Body of pancreas (tissue), 4 donors: ENCODE results near the gene SYNGR3. TPM values are rescaled to one million over a fixed set of nuclear protein-coding genes. Genes with fewer than 3 reads are reported as not detected.

ENCODE experiments used
- ATAC-seq: fragments of 150-250 bp; one replicate; pipeline ENCODE4 v1.9.1; 2016
- DNase-seq, 4 donors: peaks; one replicate each; pipeline ENCODE4 v3.0.0-alpha.2; 2019
- H3K27ac ChIP-seq, 4 donors: fragments of 200-600 bp; sonication (generic); 1 replicate in 3 of 4; 2 replicates in 1 of 4; pipeline versions ENCODE4 v1.5.1 to v1.6.1; 2016 to 2019; ENCODE audit warnings: mild to moderate bottlenecking in 1 of 4, mixed read lengths in 1 of 4, moderate library complexity in 1 of 4
- H3K27me3 ChIP-seq, 2 donors: fragments of 200-600 bp; sonication (generic); one replicate each; pipeline ENCODE4 v1.6.0; 2016; ENCODE audit warnings: mild to moderate bottlenecking in 1 of 2
- H3K36me3 ChIP-seq, 2 donors: fragments of 200-600 bp; sonication (generic); replicated peaks in 1 of 2; 2 replicates each; pipeline ENCODE4 v1.5.1; 2016; ENCODE audit warnings: low read depth in 2 of 2; ENCODE audit not compliant: insufficient read depth in 1 of 2
- H3K4me1 ChIP-seq: fragments of 200-600 bp; sonication (generic); one replicate; pipeline ENCODE4 v1.6.0; 2016
- H3K4me3 ChIP-seq, 2 donors: fragments of 200-600 bp; sonication (generic); 1 replicate in 1 of 2; 2 replicates in 1 of 2; pipeline ENCODE4 v1.5.1; 2016 to 2019
- H3K9me3 ChIP-seq, 3 donors: fragments of 200-600 bp; sonication (generic); 1 replicate in 2 of 3; 2 replicates in 1 of 3; pipeline ENCODE4 v1.5.1; 2016
- CTCF ChIP-seq, 7 experiments: fragments of 450-650 bp in 4 of 7; fragments of 200-600 bp in 3 of 7; sonication (generic) in 3 of 7; IDR thresholded peaks; one replicate each; pipeline ENCODE4 v1.5.1; 2016 to 2019; ENCODE audit warnings: antibody characterized with exemption in 7 of 7
- POLR2A ChIP-seq, 3 donors: fragments of 450-650 bp; IDR thresholded peaks; one replicate each; pipeline ENCODE4 v1.6.1; 2016; ENCODE audit warnings: antibody characterized with exemption in 3 of 3, mild to moderate bottlenecking in 2 of 3
- WGBS, 2 donors: methylation state at CpG; one replicate each; pipeline ENCODE4 v1.1.5; 2017; 5-methylcytosine and 5-hydroxymethylcytosine counted together
- intact Hi-C: fragments of 100-400 bp; cut with DNase I; formaldehyde crosslinking; loops from one replicate; pipeline ENCODE4 v1.15.1; 2023
- total RNA-seq, 2 donors: library from RNA; depleted of rRNA; stranded (reverse); fragments of >200 nt; gene quantifications; one replicate each; pipeline ENCODE4 v1.1.0, GENCODE V29; 2016

Gene SYNGR3
- total RNA-seq, 2 donors from 2014 or later: 0.33 to 1.6 TPM

GRCh38 chr16:2034696-2035430, 45.1 kb downstream of the SYNGR3 start:
- Histone ChIP-seq H3K27ac (peak overlapping the region; percentile 33 to 82 (median 66)), H3K9me3 (no peaks in the 10 kb centered on the region), H3K4me3 (no peak overlapping the region), H3K4me1 (peaks cover 36% of the 10 kb centered on the region), H3K27me3 (no peaks in the 10 kb centered on the region), H3K36me3 (no peaks in the 10 kb centered on the region)
- WGBS, 2 donors: 80 to 81% methylated on average over 3 to 17 of the region's 17 CpGs
- TF ChIP-seq CTCF (IDR thresholded peaks at IDR 0.05) (no peak), POLR2A (IDR thresholded peaks at IDR 0.05) (no peak)
- no peak for ATAC-seq
- intact Hi-C loops: no loop called here
- peak in 1 of 4 donors; percentile 30 for DNase-seq

- no peaks in the 10 kb centered on the region for H3K27me3 ChIP-seq
- ATAC-seq (peak; percentile 44), DNase-seq (peak in 3 of 4 donors; percentile 48 to 65 (median 54))
- H3K9me3 ChIP-seq: no peaks in the 10 kb centered on the region
- peak in 2 of 3 donors; percentile 25 to 38 for TF ChIP-seq POLR2A (IDR thresholded peaks at IDR 0.05)
- no peak for TF ChIP-seq CTCF (IDR thresholded peaks at IDR 0.05)
- peak overlapping the region; percentile 33 to 82 (median 66) for H3K27ac ChIP-seq
- H3K4me3 ChIP-seq: no peak overlapping the region
- intact Hi-C loops: no loop called here
- H3K36me3 ChIP-seq: no peaks in the 10 kb centered on the region
- WGBS, 2 donors: 53 to 80% methylated on average over 6 to 34 of the region's 34 CpGs
- H3K4me1 ChIP-seq: peaks cover 44% of the 10 kb centered on the region
Observed at GRCh38 chr16:2035431-2036199, 45.8 kb downstream of the SYNGR3 start.

GRCh38 chr16:2036200-2036966, 46.6 kb downstream of the SYNGR3 start:
- Histone ChIP-seq H3K27me3 (no peaks in the 10 kb centered on the region), H3K9me3 (no peaks in the 10 kb centered on the region), H3K27ac (peak overlapping the region; percentile 33 to 82 (median 66)), H3K4me1 (peaks cover 45% of the 10 kb centered on the region), H3K36me3 (no peaks in the 10 kb centered on the region), H3K4me3 (no peak overlapping the region)
- no peak for DNase-seq
- ATAC-seq: no peak
- 88 to 97% methylated on average over 13 to 44 of the region's 47 CpGs for WGBS, 2 donors
- TF ChIP-seq POLR2A (IDR thresholded peaks at IDR 0.05) (no peak), CTCF (IDR thresholded peaks at IDR 0.05) (no peak)
- intact Hi-C loops: no loop called here

- 40 to 79% methylated on average over 1 to 15 of the region's 15 CpGs for WGBS, 2 donors
Observed at GRCh38 chr16:2037115-2037514, 47.3 kb downstream of the SYNGR3 start.

More at GRCh38 chr16:2037115-2037514, 47.3 kb downstream of the SYNGR3 start:
- Histone ChIP-seq H3K4me1 (peaks cover 45% of the 10 kb centered on the region), H3K27me3 (no peaks in the 10 kb centered on the region), H3K27ac (peak overlapping the region in 2 of 4 donors; percentile 30 to 75), H3K9me3 (no peaks in the 10 kb centered on the region), H3K4me3 (no peak overlapping the region), H3K36me3 (no peaks in the 10 kb centered on the region)
- no peak for TF ChIP-seq POLR2A (IDR thresholded peaks at IDR 0.05)
- TF ChIP-seq CTCF (IDR thresholded peaks at IDR 0.05): no peak
- intact Hi-C loops: no loop called here
- no peak for DNase-seq
- no peak for ATAC-seq
